Fibroblast of skin of scalp (primary cell): ENCODE results near the gene SH3GL2.

ENCODE experiments used
- DNase-seq: peaks from one replicate; pipeline ENCODE4 v3.0.0-alpha.2; 2013

The SH3GL2 gene

DNA sequence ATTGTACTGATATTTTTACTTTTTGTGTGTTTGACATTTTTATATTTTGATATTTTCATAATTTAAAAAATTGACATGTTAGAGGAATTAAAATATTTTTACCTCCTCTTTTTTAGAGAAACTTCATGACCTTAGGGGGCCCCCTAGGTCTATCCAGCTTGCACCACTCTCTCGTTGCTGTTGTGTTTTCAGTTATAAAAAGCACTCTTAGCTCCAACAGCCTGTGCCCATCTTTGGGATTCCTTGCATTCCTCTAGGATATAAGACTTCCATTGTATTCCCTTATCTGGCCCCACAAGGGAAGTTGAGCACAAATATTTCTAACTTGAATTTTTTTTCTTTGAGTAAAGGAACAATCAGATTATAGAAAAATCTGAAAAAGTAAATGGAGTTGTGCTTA, 245.3 kb downstream of the SH3GL2 start:
- DNase-seq = peak; percentile 45

DNA sequence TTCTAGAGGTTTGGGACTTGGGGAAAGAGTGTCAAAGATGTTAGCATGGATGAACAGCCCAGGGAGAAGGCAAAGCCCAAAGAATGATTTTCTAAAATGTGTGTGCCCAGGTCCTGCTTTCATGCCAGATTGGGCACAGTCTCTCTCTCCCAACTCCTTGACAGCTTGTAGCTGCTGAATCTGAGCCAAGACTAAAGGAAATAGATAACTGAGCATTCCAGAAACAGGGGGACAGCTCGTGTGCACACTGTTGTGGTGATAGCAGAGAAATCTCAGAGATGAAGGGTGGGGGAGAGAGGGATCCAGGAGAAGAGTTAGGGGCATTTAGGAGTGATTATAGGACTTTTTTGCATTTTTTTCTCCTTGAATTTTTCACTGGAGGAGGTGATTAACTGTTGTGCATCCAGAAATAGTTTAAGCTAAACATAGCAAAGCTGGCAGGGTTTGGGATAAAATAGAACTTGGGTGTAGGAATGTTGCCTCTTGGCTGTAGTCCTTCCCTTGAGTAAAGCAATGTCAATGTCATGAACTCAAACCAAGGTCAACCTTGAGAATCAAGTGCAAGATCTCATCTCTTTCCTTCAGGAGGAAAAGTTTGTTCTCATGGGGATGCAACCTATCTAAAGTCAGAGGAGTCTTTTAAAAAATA, 245.9 kb downstream of the SH3GL2 start:
- DNase-seq = no peak

GRCh38 chr9:17825265-17825659, 246.4 kb downstream of the SH3GL2 start:
- DNase-seq = no peak

DNA sequence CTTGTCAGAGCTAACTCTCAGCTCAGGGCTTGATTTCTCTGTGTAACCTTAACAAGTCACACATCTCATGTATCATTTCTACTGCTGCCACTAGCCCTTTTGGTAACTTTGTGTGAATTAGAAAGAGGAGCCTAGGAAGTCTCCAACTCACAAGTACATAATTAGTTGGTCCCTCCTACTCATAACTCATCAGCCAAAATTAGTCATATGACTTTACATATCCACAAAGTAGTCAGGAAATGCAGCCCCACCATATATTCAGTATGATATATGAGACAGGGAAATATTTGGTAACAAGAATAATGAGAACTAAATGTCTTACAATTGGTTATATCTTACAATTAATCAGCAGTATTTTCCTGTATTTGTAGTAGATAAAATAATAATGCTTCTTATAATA, 250.2 kb downstream of the SH3GL2 start:
- DNase-seq = no peak

- no peak for DNase-seq
These were observed 251.0 kb downstream of the SH3GL2 start for GRCh38 chr9:17829812-17830385.

- DNase-seq = no peak
These were observed 253.9 kb downstream of the SH3GL2 start for GRCh38 chr9:17832812-17833211.

DNA sequence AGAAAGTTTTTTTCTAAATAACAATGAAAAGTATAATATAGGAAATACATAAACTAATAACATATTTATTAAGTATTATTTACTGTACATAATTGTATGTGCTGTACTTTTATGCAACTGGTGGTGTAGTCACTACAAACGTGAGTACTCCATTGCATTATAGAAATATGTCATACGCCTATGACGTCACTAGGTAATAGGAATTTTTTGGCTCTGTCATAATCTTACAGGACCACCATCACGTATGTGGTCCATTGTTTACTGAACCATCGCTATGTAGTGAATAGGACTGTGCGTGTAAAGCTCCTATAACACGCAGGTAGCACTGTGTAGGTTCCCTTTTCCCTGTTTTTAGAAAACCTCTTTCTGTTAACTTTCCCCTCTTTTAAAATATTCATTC, 255.0 kb downstream of the SH3GL2 start:
- no peak for DNase-seq

- DNase-seq = no peak
These were observed 259.1 kb downstream of the SH3GL2 start for GRCh38 chr9:17837965-17838364.

DNA sequence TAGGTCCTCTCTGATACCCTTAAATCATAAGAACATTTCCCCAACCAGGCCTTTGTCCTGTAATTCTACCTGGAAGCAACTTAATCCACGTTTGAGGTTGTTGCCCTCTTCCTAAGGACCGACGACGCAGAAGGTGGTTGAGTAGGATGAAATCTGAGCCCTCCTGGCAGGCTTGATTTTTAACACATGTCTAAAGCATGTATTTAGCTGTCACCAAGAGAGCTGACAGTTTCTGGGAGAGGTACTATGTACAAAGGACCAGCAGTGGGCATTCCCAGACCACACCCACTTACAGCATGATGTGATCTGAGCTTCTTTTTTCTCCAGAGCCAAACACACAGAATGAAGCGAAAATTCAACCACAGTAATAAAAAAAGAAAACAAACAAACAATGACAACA, 260.9 kb downstream of the SH3GL2 start:
- no peak for DNase-seq

- DNase-seq = no peak
These were observed 264.4 kb downstream of the SH3GL2 start for GRCh38 chr9:17843236-17843635.
